Putamen (tissue), 1 donor: ENCODE measurements around the gene RERE.
A peak's percentile ranks its signal among the peaks of the same experiment; 100 is the strongest.
"Not testable (repeated sequence)": the region's sequence is repeated elsewhere in the genome, so short reads cannot be mapped to it uniquely, and the experiment has no call there.

Experiments used
- DNase-seq: peaks from one replicate; pipeline ENCODE4 v3.0.0-alpha.2; 2016; ENCODE audit warnings: low spot score

RERE gene

DNA sequence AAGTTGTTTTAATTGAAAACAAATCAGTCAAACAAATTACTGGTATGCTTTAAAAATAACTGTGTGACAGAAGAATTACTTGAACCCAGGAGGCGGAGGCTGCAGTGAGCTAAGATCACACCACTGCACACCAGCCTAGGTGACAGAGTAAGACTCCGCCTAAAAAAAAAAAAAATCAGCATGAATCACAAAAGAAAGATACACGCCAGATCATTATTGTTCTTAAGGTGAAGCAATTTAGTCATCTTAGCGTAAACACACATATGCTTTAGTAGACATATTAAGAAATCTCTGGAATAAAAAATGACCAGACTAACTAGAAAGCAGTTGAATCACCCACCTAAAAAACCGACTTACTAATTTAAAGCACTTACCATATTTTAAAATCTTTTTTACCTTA lies 20.2 kb downstream of the RERE start:
- DNase-seq, result no peak

DNA sequence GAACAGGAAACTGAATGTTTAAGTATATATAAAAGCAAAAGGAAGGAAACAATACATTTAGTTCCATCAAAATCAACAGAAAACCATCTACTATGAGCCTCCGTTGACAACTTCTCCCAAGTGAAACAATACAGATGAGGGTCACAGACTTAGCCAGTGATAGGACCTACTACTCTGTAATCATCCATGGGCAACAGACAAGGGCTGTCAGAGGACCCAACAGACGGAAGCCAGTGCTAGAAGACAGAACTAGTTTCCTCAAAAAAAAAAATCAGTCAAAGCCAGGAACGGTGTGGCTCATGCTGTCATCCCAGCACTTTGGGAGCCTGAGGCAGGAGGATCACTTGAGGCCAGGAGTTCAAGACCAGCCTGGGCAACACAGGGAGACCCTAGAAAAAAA lies 20.6 kb downstream of the RERE start:
- no peak for DNase-seq

DNA sequence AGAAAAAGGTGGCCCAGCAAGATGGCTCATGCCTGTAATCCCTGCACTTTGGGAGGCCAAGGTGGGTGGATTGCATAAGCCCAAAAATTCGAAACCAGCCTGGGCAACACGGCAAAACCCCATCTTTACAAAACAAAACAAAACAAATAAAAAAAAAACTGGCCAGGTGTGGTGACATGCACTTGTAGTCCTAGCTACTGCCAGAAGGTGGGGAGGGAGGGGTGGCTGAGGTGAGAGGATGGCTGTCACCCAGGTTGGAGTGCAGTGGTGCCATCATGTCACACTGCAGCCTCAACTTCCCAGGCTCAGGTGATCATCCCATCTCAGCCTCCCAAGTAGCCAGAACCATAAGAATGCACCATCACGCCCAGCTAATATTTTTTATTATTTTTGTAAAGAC lies 22.8 kb downstream of the RERE start:
- no peak for DNase-seq

DNA sequence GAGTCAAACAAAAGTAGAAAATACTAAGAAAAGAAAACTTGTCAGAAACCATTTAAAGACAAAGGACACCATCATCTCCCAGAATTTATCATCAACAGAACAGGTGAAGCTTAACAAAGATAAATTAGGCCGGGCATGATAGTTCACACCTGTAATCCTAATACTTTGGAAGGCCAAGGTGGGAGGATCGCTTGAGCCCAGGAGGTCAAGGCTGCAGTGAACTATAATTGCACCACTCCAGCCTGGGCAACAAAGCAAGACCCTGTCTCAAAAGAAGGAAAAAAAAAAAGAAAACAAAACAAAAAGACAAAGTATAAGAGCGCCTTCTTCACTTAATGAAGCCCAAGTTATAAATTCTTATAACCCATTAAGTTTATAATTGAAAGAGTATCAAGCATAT lies 25.6 kb downstream of the RERE start:
- DNase-seq, result no peak

DNA sequence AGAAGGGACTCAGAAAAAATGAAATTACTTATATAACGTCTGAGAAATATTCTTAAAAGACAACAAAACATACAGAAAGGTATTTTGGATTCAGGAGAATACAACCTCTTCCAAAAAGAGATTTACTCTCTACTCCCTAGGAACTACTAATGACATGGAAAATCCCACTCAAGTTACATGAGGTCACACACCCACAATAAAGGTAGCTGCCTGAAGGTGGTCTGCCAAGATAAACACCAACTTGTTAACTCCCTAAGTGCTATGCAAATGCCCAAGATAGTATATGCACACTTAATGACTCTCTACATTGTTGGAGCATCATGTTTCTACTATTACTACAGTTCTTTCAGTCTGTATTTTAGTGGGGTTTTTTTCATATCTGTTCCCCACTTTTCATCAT lies 26.5 kb downstream of the RERE start:
- DNase-seq, result no peak

DNA sequence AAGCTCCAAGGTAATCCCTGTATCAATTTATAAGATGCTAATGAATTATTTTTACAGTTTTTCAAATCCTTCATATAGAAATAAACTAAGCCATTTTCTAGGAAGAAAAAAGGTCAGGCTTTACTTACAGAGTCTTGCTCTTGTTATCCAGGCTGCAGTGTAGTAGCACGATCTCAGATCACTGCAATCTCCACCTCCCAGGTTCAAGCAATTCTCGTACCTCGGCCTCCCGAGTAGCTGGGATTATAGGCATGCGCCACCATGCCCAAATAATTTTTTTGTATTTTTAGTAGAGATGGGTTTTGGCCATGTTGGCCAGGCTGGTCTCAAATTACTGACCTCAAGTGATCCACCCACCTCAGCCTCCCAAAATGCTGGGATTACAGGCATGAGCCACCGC lies 27.0 kb downstream of the RERE start:
- DNase-seq, result no peak

DNA sequence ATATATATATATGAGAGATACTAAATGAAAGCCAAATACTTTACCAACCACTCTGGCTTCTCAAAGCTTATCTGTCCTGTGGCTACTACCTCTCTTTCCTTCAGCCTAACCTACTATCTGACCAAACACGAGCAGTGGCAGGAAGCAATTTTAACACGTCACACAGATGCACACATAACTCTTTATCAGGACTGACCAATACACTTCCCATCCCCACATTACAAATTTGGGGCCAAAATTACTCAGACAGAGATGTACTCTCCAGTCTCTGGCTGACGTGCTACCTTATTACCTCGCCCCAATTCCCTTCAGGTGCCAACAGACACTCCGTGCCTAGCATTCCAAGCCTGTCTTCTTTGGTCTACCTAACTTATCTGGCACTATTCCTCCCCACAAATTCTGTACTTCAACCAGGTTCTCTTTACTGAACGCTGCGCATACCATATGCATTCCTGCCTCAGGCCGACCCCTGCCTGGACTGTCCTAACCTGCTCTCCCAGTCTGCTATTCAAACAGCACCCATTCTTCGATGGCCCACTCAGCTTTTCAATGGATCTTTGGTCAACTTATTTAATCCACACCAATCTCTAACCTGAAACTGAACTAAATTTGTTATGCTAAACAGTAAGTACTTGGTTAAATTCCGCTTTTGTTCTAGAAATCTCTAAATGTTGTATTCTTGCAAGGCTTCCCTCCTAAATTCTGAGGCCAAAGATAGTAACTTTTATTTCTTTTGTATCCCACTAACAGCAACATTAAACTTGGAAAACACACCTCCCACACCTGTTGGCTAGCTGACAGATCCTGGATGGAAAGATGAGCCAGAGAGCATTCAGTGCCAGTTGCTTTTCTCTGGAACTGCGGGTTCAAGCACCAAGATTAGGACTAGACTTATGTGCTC lies 27.9 kb downstream of the RERE start:
- no peak for DNase-seq

DNA sequence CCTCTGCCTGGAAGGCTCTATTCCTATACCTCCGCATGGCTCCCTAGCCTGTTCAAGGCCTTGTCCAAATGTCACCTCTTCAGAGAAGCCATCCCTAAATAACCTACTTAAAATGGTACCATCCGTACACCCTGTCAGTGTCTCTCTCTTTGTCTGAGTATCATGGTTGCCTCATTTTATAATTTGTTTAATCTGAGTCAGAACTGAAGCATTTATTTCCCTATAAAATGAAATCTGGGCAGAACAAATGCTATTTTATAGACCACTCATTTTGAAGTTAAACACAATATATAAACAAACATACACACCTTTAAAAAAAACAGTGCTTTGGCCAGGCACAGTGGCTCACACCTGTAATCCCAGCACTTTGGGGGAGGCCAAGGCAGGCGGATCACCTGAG lies 30.2 kb downstream of the RERE start:
- DNase-seq, result no peak

DNA sequence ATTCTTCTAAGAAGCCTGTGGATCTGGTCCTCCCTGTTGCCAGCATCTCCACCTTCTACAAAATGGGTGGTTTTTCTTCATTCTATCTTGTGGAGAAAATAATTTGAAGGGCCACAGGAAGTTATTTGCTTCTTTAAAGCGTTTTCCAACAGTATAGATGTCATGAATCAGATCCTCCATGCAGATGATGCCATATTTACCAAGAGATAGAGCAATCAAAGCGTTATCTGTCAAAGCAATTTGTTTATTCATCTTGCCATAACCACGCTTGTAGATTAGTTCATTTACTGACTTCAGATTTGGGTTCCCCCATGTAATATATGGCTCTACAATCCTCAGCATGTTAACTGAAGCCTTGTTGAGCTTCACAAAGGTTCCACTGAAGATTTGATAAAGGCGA lies 31.2 kb downstream of the RERE start:
- DNase-seq, result not testable (repeated sequence)

DNA sequence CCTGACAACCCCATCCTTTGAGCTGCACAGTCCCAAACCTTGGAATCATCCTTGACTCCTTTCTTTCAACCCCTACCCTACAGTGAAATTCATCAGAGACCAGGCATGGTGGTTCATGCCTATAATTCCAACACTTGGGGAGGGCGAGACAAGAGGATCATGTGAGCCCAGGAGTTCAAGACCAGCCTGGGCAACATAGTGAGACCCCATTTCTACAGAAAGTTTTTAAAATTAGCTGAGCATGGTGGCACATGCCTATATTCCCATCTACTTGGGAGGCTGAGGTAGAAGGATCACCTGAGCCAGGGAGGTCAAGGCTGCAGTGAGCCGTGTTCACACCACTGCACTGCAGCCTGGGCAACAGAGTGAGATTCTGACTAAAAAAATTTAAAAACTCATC lies 34.5 kb downstream of the RERE start:
- no peak for DNase-seq

DNA sequence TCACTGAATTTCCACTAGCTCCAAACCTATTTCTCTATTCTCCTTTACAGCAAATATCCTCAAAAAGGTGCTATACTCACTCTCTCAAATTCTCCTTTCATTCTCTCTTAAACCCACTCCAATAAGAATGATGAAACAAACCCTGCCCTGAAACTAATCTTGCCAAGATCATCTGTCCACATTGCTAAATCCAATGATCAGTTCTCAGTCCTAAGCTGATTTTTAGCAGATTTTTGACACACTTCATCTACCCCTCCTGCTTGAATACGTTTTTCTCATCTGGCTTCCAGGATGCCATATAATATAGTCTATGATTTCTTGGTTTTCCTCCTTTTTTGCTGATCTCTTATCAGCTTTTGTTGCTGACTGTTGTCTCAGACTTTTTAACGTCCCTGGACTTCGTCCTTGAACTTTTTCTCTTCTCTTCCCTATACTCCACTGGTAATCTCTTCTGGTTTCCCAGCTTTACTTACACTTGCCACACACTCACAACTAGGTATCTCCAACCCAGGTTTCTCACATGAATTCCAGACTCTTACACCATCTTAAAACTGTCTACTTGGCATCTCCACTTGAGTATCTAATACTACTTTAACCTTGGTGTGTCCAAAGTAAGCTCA lies 35.3 kb downstream of the RERE start:
- no peak for DNase-seq

DNA sequence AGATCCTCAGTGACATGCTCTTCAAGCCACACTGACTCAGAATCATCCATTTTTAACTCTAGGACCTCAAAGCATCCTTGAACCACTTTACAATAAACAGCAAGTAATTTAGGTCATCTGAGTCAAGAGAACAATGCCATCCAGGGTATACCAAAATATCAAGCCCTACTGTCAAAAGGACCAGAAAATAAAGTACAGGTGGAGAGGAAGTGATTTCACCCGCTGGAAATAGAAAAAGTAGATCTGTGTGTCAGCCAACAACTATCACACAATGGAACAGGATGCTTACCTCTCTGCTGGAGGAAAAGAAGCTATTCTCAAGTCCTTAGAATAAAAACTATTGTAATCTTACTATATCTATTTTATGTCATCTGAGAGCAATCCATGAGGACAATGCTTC lies 37.0 kb downstream of the RERE start:
- DNase-seq, result no peak

DNA sequence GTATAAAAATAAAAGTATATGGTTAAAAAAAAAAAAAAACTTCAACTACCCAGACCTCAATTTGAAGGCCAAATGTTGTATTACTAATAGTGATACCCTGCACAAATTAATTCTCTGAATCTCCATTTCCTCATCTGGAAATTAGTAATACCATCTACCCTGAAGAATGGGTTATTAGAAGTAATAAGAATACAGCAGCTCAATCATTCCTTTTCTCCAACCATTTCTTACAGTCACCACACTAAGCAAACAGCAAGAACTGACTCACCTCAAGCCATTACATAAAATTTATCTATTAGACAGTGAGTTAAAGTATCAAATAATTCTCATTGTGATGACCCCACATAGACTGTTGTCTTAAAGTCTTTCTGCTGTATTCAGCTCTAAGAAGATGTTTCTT lies 39.6 kb downstream of the RERE start:
- no peak for DNase-seq

DNA sequence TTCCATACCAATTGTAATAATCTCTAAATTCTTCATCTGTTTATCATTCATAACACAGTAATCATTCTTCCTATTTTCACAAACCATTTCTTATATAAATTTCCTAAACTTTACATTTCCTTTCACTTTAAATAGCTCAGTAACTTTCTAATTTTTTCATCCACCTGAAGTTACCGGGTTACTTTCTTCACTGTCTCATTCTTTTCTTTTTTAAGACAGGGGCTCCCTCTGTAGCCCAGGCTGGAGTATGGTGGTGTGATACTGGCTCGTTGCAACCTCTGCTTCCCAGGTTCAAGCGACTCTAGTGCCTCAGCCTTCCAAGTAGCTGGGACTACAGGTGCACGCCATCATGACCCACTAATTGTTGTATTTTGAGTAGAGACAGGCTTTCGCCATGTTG lies 41.3 kb downstream of the RERE start:
- no peak for DNase-seq

DNA sequence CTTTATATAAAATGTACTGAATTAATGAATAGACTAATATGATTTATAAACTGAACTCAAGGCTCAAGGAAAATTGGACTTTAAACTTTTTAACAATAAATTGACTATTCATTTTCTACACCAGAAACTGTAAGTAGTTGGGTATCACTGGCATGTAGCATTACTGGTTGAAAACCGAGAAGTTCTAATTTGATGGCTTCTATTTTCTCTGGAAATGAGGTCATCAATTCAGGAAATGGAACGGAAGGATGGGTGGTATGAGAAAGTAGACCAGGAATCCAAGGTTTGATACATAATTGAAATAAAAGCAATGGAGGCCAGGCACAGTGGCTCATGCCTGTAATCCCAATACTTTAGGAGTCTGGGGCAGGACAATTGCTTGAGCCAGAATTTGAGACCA lies 50.4 kb downstream of the RERE start:
- DNase-seq, result no peak

DNA sequence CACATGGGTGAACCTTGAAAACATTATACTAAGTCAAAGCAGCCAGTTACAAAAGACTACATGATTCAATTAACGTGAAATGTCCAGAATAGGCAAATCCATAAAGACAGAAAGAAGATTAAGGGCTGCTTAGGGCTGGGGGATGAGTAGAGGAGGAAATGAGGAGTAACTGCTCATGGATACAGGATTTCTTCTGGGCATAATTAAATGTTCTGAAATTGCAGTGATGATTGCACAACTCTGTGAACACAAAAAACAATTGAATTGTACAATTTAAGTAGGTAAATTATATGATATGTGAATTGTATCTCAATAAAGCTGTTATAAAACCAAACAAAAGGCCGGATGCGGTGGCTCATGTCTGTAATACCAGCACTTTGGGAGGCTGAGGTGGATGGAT lies 52.2 kb downstream of the RERE start:
- DNase-seq, result no peak

DNA sequence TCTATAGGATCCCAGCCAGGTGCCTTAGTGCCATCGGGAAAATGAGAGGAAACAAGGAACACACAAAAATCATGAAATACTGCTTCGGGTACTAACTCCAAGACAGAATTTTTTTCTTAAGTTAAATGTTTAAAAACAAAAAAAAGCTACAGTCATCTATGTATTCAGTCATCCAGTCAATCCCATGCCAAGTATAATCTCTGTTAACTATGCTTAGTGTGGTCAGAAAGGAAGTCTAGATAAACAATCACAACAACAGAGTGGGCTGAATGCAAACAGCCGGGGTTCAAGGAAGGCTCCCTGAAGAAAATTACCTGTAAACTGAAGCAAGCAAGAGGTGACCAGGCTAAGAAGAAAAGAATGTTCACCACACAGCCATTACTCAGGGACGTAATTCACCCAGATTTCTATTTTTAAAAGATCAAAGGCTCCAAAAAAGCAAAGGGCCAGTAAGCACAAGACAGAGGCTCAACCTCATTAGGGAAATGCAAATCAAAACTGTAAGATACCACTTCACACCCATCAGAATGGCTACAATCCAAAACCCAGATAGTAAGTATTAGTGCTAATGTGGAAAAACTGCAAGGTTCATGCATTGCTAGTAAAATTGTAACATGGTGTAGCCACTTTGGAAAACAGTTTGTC lies 53.0 kb downstream of the RERE start:
- no peak for DNase-seq

DNA sequence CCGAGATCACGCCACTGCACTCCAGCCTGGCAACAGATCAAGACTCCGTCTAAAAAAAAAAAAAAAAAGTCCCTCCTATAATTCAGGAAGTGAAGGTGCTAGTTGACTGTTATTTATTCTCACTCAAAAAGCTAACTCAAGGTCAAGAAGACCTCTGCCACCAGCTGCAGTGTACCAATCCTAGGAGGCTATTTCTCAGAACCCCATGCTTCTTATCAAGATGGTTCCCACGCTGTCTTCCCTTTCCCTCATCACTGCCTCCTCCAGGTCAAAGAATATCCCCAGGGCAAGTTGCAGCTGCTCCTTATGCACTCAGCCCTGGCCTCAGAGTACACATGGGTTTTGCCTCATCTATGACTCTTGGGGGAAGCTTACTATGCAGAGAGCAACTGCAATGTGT lies 53.6 kb downstream of the RERE start:
- no peak for DNase-seq

DNA sequence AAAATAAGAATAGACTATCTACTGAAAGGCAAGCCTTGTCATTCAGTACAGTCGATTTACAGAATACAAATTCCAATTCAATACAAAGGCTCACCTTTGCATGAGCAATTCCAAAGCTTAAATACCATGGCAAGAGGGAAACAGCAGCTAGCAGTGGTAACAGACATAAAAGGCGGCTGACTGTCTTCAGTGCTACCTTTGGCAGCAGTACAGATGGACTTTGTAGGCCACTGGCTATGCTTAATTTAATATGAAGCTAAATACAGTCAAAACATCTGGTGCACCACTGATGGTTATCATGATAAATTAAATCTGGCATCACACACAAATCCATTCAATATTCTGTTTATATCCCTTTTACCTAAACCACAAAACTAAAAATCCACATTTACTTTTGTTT lies 62.4 kb downstream of the RERE start:
- no peak for DNase-seq

DNA sequence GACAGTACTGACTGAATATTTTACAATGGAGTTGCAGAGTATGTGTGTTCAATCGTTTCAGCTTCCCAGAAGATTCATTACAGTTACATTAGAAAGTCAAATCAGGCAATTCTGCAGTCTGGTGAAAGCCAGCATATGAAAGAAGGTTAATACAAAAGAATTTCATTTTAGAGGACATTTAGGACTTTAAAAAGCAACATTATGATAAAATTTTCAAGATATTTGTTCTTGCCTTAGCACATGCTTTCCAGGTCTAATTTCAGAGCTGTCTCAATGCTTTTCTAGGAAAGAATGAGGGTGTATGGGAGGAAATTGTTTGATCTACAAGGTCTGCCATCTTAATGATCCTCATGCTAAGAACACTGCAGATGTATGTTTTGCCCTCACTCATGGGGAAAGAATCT lies 63.2 kb downstream of the RERE start:
- peak; percentile 14 for DNase-seq

DNA sequence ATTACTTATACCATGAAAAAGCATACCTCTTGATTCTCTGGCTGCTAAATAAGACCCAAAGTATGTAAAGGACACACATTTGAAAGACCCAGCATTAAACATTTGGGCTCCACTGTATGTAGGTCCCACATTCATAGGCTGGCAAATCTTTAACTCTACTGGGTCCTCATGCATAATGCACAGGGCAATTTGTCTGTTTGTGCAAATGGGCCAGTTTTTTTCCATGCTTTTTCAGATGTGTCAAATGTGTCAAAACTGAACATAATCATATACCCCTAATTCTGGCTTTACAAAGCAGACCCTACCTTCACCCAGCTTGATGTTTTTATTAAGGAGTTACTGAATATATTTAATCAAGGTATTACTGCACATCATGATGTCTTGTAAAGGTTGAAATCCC lies 63.7 kb downstream of the RERE start:
- DNase-seq, result no peak

DNA sequence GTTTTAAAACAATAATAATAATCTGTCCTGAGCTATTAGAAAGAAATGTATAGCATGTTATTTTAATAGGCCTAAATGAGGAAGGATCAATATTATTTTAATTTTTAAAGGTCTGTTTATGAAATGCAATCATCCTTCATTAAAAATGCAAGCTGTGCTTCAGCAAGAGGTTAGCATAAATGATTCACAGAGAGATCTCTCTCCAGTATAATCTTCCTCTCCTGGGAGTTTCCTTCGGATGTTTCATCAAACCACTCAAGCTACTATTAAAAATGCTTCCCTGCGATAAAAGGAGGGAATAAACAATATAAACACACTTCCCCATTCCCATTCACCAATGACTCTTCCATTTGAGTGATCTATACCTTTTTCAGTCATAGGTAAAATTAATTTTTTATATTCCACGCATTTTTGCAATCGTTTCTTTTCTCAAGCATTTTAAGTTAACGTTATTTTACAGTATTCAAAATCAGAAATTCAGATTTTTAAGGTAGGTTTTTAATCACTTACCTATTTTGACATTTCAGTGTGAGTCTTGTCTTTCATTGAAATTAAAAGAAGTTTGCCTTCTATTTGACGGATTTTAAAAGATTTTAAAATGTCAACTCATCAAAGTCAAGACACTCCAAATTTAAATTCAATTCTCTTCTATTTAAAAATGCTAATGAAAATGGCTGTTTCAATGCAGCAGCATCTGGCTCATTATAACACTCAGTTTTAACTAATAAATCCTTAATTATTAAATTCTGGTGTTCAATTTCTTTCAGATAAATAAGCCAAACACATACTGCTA lies 64.3 kb downstream of the RERE start:
- DNase-seq, result no peak

DNA sequence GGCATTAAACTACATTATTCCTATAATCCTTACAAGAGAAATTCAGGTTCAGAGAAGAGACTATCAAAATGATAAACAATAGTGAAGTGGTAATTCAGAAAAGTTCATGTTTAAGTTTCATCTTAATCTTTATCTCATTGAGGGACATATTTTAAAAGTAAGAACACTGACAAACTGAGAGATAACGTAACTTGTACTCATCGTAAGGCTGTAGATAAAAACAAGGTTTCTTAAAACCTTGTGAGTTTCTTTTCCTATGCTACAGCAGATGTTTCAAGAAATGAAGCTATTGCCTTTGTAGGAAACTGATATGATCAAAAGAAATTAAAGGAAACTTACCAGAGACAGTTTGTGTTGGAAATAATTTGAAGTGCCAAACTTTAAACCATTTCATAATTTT lies 65.0 kb downstream of the RERE start:
- DNase-seq, result no peak
